Caco-2 (cell line): ENCODE measurements around the gene CCDC154. TPM values are rescaled to one million over a fixed set of nuclear protein-coding genes. Genes with fewer than 3 reads are reported as not detected.

Experiments used
- BruUV-seq: library from RNA; stranded (reverse); fragments of 400-500 nt; replicated peaks from 2 replicates; lab custom pipeline; 2021; lab: Mats Ljungman, UMichigan
- CTCF ChIA-PET: fragments of 300-600 bp; sonication (Branson Sonifier 250); formaldehyde crosslinking; loops from one replicate; lab custom pipeline; 2022; ENCODE audit warnings: antibody characterized with exemption; lab: Charles Lee
- POLR2A ChIA-PET: fragments of 300-600 bp; sonication (Branson Sonifier 250); formaldehyde crosslinking; loops from one replicate; lab custom pipeline; 2022; ENCODE audit warnings: antibody characterized with exemption; lab: Charles Lee
- DNase-seq, 2 experiments: peaks; one replicate each; pipeline versions ENCODE4 v3.0.0 to v3.0.0-alpha.2; 2020 to 2022
- H3K27me3 ChIP-seq: replicated peaks from 2 replicates; pipeline ENCODE4 v1.6.0; 2011; ENCODE audit warnings: low read length; ENCODE audit not compliant: control insufficient read depth, insufficient read depth
- H3K36me3 ChIP-seq: 2 replicates; pipeline ENCODE4 v1.5.1; 2011; ENCODE audit warnings: low read length; ENCODE audit not compliant: control insufficient read depth, insufficient read depth
- H3K4me1 ChIP-seq: fragments of 250-450 bp; sonication (Bioruptor Pico); 2 replicates; pipeline ENCODE4 v1.5.1; 2020; ENCODE audit warnings: mild to moderate bottlenecking
- H3K4me3 ChIP-seq: 2 replicates; pipeline ENCODE4 v1.5.1; 2011; ENCODE audit warnings: low read depth, mild to moderate bottlenecking, control low read depth, low read length
- H3K9me3 ChIP-seq: fragments of 250-450 bp; sonication (Bioruptor Pico); 2 replicates; pipeline ENCODE4 v1.5.1; 2020; ENCODE audit warnings: mild to moderate bottlenecking, moderate library complexity
- H3K27ac Mint-ChIP-seq: one replicate; pipeline ENCODE4 v1.8.0; 2022; ENCODE audit warnings: mixed read lengths; ENCODE audit not compliant: unreplicated experiment
- H3K27me3 Mint-ChIP-seq: one replicate; pipeline ENCODE4 v1.8.0; 2022; ENCODE audit warnings: mixed read lengths; ENCODE audit not compliant: insufficient read depth, unreplicated experiment
- H3K36me3 Mint-ChIP-seq: one replicate; pipeline ENCODE4 v1.8.0; 2022; ENCODE audit warnings: mild to moderate bottlenecking, mixed read lengths; ENCODE audit not compliant: insufficient read depth, unreplicated experiment
- H3K4me1 Mint-ChIP-seq: one replicate; pipeline ENCODE4 v1.8.0; 2022; ENCODE audit warnings: low read depth, mixed read lengths; ENCODE audit not compliant: unreplicated experiment
- H3K4me3 Mint-ChIP-seq: one replicate; pipeline ENCODE4 v1.8.0; 2022; ENCODE audit warnings: mild to moderate bottlenecking, moderate library complexity, mixed read lengths; ENCODE audit not compliant: unreplicated experiment
- H3K9me3 Mint-ChIP-seq: one replicate; pipeline ENCODE4 v1.8.0; 2022; ENCODE audit warnings: mixed read lengths; ENCODE audit not compliant: unreplicated experiment
- intact Hi-C: fragments of 100-400 bp; cut with micrococcal nuclease; formaldehyde crosslinking; loops from one replicate; pipeline ENCODE4 v1.10.0; 2022; ENCODE audit not compliant: unreplicated experiment
- total RNA-seq: library from RNA; stranded (reverse); gene quantifications from 2 replicates; pipeline ENCODE4 v1.2.3, GENCODE V29; 2022
- TF ChIP-seq, protein P1 (sequence below), 2 experiments: fragments of 200-600 bp in 1 of 2; IDR thresholded peaks; 1 replicate in 1 of 2; 2 replicates in 1 of 2; pipeline versions ENCODE4 v1.5.1 to v1.8.0; 2011 to 2022; ENCODE audit warnings: antibody characterized with exemption in 1 of 2, control low read depth in 1 of 2, inconsistent platforms in 1 of 2, low read depth in 1 of 2, low read length in 1 of 2, mild to moderate bottlenecking in 1 of 2, moderate library complexity in 1 of 2; ENCODE audit not compliant: insufficient read depth in 1 of 2, severe bottlenecking in 1 of 2, unreplicated experiment in 1 of 2

Gene CCDC154
- total RNA-seq, 1 experiment from 2014 or later = 1.1 TPM

DNA sequence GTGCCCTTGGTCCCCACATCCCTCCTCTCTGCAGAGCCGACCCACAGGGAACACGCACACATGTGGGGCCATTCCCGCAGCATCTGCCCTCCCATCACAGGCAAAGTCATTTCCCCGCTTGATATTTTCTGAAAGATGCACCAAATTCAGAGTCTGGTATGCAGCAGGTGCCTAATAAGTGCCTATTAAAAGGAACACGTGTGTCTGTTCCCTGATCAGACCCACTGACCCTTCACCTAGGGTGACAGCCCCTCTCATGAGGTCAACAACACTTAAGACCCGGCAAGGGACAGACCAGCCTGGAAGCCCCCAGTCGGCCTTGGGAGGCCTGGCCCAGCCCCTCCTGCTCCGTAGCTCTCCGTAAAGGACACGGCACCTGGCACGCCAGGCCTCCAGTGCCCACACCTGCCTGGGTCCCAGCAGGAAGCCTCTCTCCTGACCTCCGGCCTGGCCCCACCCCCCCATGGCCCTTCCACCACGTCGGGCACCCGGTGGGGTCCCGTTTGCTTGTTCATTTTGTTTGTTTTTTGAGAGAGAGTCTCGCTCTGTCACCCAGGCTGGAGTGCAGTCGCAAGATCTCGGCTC lies 49.9 kb downstream of the CCDC154 start:
- Histone ChIP-seq H3K36me3 (no peaks in the 10 kb centered on the region), H3K4me3 (no peak overlapping the region), H3K9me3 (no peaks in the 10 kb centered on the region), H3K27me3 (no peaks in the 10 kb centered on the region), H3K4me1 (no peaks in the 10 kb centered on the region)
- no peak overlapping the region for H3K4me3 Mint-ChIP-seq
- BruUV-seq = no TSS peak
- H3K4me1 Mint-ChIP-seq = no peaks in the 10 kb centered on the region
- ChIA-PET CTCF (no interaction called here), POLR2A (no interaction called here)
- no peaks in the 10 kb centered on the region for H3K9me3 Mint-ChIP-seq
- no peak for DNase-seq
- intact Hi-C loops = no loop called here
- H3K36me3 Mint-ChIP-seq = peaks cover 11% of the 10 kb centered on the region
- TF ChIP-seq, protein P1, sequence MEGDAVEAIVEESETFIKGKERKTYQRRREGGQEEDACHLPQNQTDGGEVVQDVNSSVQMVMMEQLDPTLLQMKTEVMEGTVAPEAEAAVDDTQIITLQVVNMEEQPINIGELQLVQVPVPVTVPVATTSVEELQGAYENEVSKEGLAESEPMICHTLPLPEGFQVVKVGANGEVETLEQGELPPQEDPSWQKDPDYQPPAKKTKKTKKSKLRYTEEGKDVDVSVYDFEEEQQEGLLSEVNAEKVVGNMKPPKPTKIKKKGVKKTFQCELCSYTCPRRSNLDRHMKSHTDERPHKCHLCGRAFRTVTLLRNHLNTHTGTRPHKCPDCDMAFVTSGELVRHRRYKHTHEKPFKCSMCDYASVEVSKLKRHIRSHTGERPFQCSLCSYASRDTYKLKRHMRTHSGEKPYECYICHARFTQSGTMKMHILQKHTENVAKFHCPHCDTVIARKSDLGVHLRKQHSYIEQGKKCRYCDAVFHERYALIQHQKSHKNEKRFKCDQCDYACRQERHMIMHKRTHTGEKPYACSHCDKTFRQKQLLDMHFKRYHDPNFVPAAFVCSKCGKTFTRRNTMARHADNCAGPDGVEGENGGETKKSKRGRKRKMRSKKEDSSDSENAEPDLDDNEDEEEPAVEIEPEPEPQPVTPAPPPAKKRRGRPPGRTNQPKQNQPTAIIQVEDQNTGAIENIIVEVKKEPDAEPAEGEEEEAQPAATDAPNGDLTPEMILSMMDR (IDR thresholded peaks at IDR 0.05; ENCODE audit: insufficient read depth in 1 of 2, low read depth in 1 of 2, low read length in 1 of 2, severe bottlenecking in 1 of 2, unreplicated experiment in 1 of 2) = no peak
- H3K27ac Mint-ChIP-seq = no peak overlapping the region
- no peaks in the 10 kb centered on the region for H3K27me3 Mint-ChIP-seq

GRCh38 chr16:1393613-1394176 lies 50.7 kb downstream of the CCDC154 start:
- H3K4me1 Mint-ChIP-seq = no peaks in the 10 kb centered on the region
- no TSS peak for BruUV-seq
- H3K4me3 Mint-ChIP-seq = no peak overlapping the region
- intact Hi-C loops = no loop called here
- Histone ChIP-seq H3K4me1 (no peaks in the 10 kb centered on the region), H3K27me3 (no peaks in the 10 kb centered on the region), H3K9me3 (no peaks in the 10 kb centered on the region), H3K36me3 (no peaks in the 10 kb centered on the region), H3K4me3 (no peak overlapping the region)
- POLR2A ChIA-PET = no interaction called here
- CTCF ChIA-PET = no interaction called here
- H3K27me3 Mint-ChIP-seq = no peaks in the 10 kb centered on the region
- H3K27ac Mint-ChIP-seq = no peak overlapping the region
- no peak for DNase-seq
- TF ChIP-seq, protein P1 (IDR thresholded peaks at IDR 0.05; ENCODE audit: insufficient read depth in 1 of 2, low read depth in 1 of 2, low read length in 1 of 2, severe bottlenecking in 1 of 2, unreplicated experiment in 1 of 2) = no peak
- no peaks in the 10 kb centered on the region for H3K9me3 Mint-ChIP-seq
- H3K36me3 Mint-ChIP-seq = peaks cover 11% of the 10 kb centered on the region

GRCh38 chr16:1392826-1393225 lies 51.5 kb downstream of the CCDC154 start:
- ChIA-PET CTCF (no interaction called here), POLR2A (no interaction called here)
- H3K4me3 Mint-ChIP-seq = no peak overlapping the region
- no peaks in the 10 kb centered on the region for H3K9me3 Mint-ChIP-seq
- no peaks in the 10 kb centered on the region for H3K4me1 Mint-ChIP-seq
- H3K27me3 Mint-ChIP-seq = no peaks in the 10 kb centered on the region
- no peaks in the 10 kb centered on the region for H3K9me3 ChIP-seq
- no peak overlapping the region for H3K27ac Mint-ChIP-seq
- no peaks in the 10 kb centered on the region for H3K36me3 ChIP-seq
- no peak for DNase-seq
- H3K4me1 ChIP-seq = no peaks in the 10 kb centered on the region
- BruUV-seq = no TSS peak
- TF ChIP-seq, protein P1 (IDR thresholded peaks at IDR 0.05; ENCODE audit: insufficient read depth in 1 of 2, low read depth in 1 of 2, low read length in 1 of 2, severe bottlenecking in 1 of 2, unreplicated experiment in 1 of 2) = no peak
- no peak overlapping the region for H3K4me3 ChIP-seq
- no peaks in the 10 kb centered on the region for H3K27me3 ChIP-seq
- H3K36me3 Mint-ChIP-seq = peaks cover 11% of the 10 kb centered on the region
- intact Hi-C loops = no loop called here
